HepG2 (cell line): ENCODE data around the gene PRKCE. TPM values are rescaled to one million over a fixed set of nuclear protein-coding genes. Genes with fewer than 3 reads are reported as not detected.

Source experiments
- ARID4A ChIP-seq: sonication (generic); formaldehyde crosslinking; IDR thresholded peaks from 2 replicates; pipeline ENCODE4 v1.5.0; 2020; ENCODE audit warnings: mild to moderate bottlenecking, missing genetic modification reagents, borderline replicate concordance
- BORCS8-MEF2B ChIP-seq: sonication (generic); formaldehyde crosslinking; IDR thresholded peaks from 2 replicates; pipeline ENCODE4 v1.8.0; 2022; ENCODE audit warnings: mild to moderate bottlenecking, missing genetic modification reagents
- BRCA1 ChIP-seq: sonication (generic); formaldehyde crosslinking; IDR thresholded peaks from 2 replicates; pipeline ENCODE4 v1.4.0; 2020; ENCODE audit warnings: missing genetic modification reagents
- HOXA9 ChIP-seq: sonication (generic); formaldehyde crosslinking; IDR thresholded peaks from 2 replicates; pipeline ENCODE4 v1.8.1; 2022; ENCODE audit warnings: missing genetic modification reagents, mild to moderate bottlenecking, moderate library complexity, borderline replicate concordance
- LRRFIP1 ChIP-seq: sonication (generic); formaldehyde crosslinking; conservative IDR thresholded peaks from 2 replicates; pipeline ENCODE4 v1.4.0; 2020; ENCODE audit warnings: missing genetic modification reagents
- MAX ChIP-seq: IDR thresholded peaks from 2 replicates; pipeline ENCODE4 v1.6.1; 2012; ENCODE audit warnings: inconsistent platforms
- MEF2D ChIP-seq: sonication (generic); formaldehyde crosslinking; IDR thresholded peaks from 2 replicates; pipeline ENCODE4 v1.5.1; 2020; ENCODE audit warnings: mild to moderate bottlenecking, missing genetic modification reagents
- NAIF1 ChIP-seq: sonication (generic); formaldehyde crosslinking; IDR thresholded peaks from 2 replicates; pipeline ENCODE4 v1.5.0; 2020; ENCODE audit warnings: mild to moderate bottlenecking, missing genetic modification reagents, borderline replicate concordance
- SOX5 ChIP-seq: IDR thresholded peaks from 2 replicates; pipeline ENCODE4 v1.6.1; 2016; ENCODE audit warnings: borderline replicate concordance
- SP140L ChIP-seq: sonication (generic); formaldehyde crosslinking; IDR thresholded peaks from 2 replicates; pipeline ENCODE4 v1.4.0; 2020; ENCODE audit warnings: missing genetic modification reagents, borderline replicate concordance
- STAG1 ChIP-seq: sonication (generic); formaldehyde crosslinking; IDR thresholded peaks from 2 replicates; pipeline ENCODE4 v1.4.0; 2020; ENCODE audit warnings: missing genetic modification reagents
- ZBTB39 ChIP-seq: sonication (generic); formaldehyde crosslinking; IDR thresholded peaks from 2 replicates; pipeline ENCODE4 v1.5.0; 2020; ENCODE audit warnings: missing genetic modification reagents
- ZNF574 ChIP-seq: sonication (generic); formaldehyde crosslinking; IDR thresholded peaks from 2 replicates; pipeline ENCODE4 v1.4.0; 2020; ENCODE audit warnings: missing genetic modification reagents
- polyA plus RNA-seq, 8 experiments: library from polyadenylated mRNA; depleted of rRNA in 3 of 8; stranded (reverse) in 7 of 8; unstranded in 1 of 8; fragments of >200 nt; fragmentation: Illumina TruSeq in 4 of 8; extraction: Trizol in 4 of 8; gene quantifications; 2 replicates each; pipeline versions ENCODE4 v1.2.1 to v1.2.3, GENCODE V29; 2011 to 2016; ENCODE audit warnings: low read depth in 4 of 8, missing spikeins in 1 of 8, mixed read lengths in 1 of 8; ENCODE audit not compliant: insufficient read depth in 1 of 8
- total RNA-seq, 5 experiments: library from RNA; depleted of rRNA; stranded (reverse); fragments of >200 nt; fragmentation: Illumina TruSeq; extraction: Trizol; gene quantifications; 2 replicates each; pipeline ENCODE4 v1.2.3, GENCODE V29; 2016; ENCODE audit warnings: low read depth in 1 of 5

PRKCE gene
- total and polyA plus RNA-seq, 2 of the 13 experiments (the other 11 are each of a cell fraction or from before 2014, with no cell fraction given), result 1.0 to 3.9 TPM

- TF ChIP-seq MEF2D (CRISPR knock-in tag), result no peak
- no peak; the same call in 1 of the 2 replicates for TF ChIP-seq BRCA1
- no peak for TF ChIP-seq SOX5 (CRISPR knock-in tag)
- peak; percentile 67 for TF ChIP-seq ARID4A (CRISPR knock-in tag)
- no peak for TF ChIP-seq ZBTB39 (CRISPR knock-in tag)
- 0 out of 2 replicates have a peak, but pooled peaks have one; percentile 51 for TF ChIP-seq HOXA9 (CRISPR knock-in tag)
- TF ChIP-seq LRRFIP1 (CRISPR knock-in tag), result no peak
- TF ChIP-seq SP140L, result peak; percentile 74; the same call in 1 of the 2 replicates
- TF ChIP-seq BORCS8-MEF2B (CRISPR knock-in tag), result no peak
- TF ChIP-seq STAG1, result no peak
- TF ChIP-seq MAX, result peak; percentile 78
- no peak for TF ChIP-seq NAIF1
- no peak; the same call in 1 of the 2 replicates for TF ChIP-seq ZNF574
Observed at GRCh38 chr2:45649858-45650811, 1.3 kb upstream of the PRKCE start (continued).
